ENCODE measurements around the gene UBE2J2. TPM values are rescaled to one million over a fixed set of nuclear protein-coding genes. Genes with fewer than 3 reads are reported as not detected.
A peak's percentile ranks its signal among the peaks of the same experiment; 100 is the strongest.

Gene UBE2J2
- total RNA-seq, 2 donors from 2014 or later, result 69.9 to 72.7 TPM

GRCh38 chr1:1238702-1239178, 34.9 kb downstream of the UBE2J2 start:
- Mint-ChIP-seq H3K36me3 (ENCODE audit: low read depth) (peaks cover 10% of the 10 kb centered on the region), H3K27me3 (ENCODE audit: insufficient read depth) (no peaks in the 10 kb centered on the region), H3K27ac (no peak overlapping the region), H3K4me3 (no peak overlapping the region), H3K9me3 (peaks cover 2% of the 10 kb centered on the region), H3K4me1 (peaks cover 5% of the 10 kb centered on the region)
- Histone ChIP-seq H3K36me3 (ENCODE audit: control insufficient read depth, insufficient read depth, low read length) (no peaks in the 10 kb centered on the region), H3K27me3 (ENCODE audit: control insufficient read depth, insufficient read depth, low read length, poor library complexity, severe bottlenecking) (no peaks in the 10 kb centered on the region), H3K4me1 (ENCODE audit: control insufficient read depth, insufficient read depth, low read length) (no peaks in the 10 kb centered on the region), H3K9ac (ENCODE audit: extremely low read depth, low read length, poor library complexity, severe bottlenecking) (no peak overlapping the region), H3K9me3 (ENCODE audit: control insufficient read depth, low read length) (no peaks in the 10 kb centered on the region), H3K4me3 (ENCODE audit: low read length) (no peak overlapping the region), H3K27ac (ENCODE audit: low read depth, low read length) (no peak overlapping the region)
- 93 to 95% methylated on average over 11 to 19 of the region's 19 CpGs for WGBS, 2 experiments (ENCODE audit: insufficient coverage in 1 of 2, insufficient read length in 1 of 2)
- no peak for DNase-seq
- no peak for TF ChIP-seq CTCF (conservative IDR thresholded peaks at IDR 0.05)

GRCh38 chr1:1237874-1238701, 35.6 kb downstream of the UBE2J2 start:
- H3K36me3 Mint-ChIP-seq (ENCODE audit: low read depth), result peaks cover 14% of the 10 kb centered on the region
- no peak for DNase-seq
- Histone ChIP-seq H3K27ac (ENCODE audit: low read depth, low read length) (peak overlapping the region; percentile 22), H3K9ac (ENCODE audit: extremely low read depth, low read length, poor library complexity, severe bottlenecking) (no peak overlapping the region), H3K4me1 (ENCODE audit: control insufficient read depth, insufficient read depth, low read length) (no peaks in the 10 kb centered on the region), H3K27me3 (ENCODE audit: control insufficient read depth, insufficient read depth, low read length, poor library complexity, severe bottlenecking) (no peaks in the 10 kb centered on the region), H3K36me3 (ENCODE audit: control insufficient read depth, insufficient read depth, low read length) (no peaks in the 10 kb centered on the region), H3K9me3 (ENCODE audit: control insufficient read depth, low read length) (no peaks in the 10 kb centered on the region), H3K4me3 (ENCODE audit: low read length) (no peak overlapping the region)
- peaks cover 6% of the 10 kb centered on the region for H3K9me3 Mint-ChIP-seq
- TF ChIP-seq CTCF (conservative IDR thresholded peaks at IDR 0.05), result no peak
- peaks cover 8% of the 10 kb centered on the region for H3K4me1 Mint-ChIP-seq
- 93 to 94% methylated on average over 29 to 48 of the region's 48 CpGs for WGBS, 2 experiments (ENCODE audit: insufficient coverage in 1 of 2, insufficient read length in 1 of 2)
- H3K4me3 Mint-ChIP-seq, result no peak overlapping the region
- no peaks in the 10 kb centered on the region for H3K27me3 Mint-ChIP-seq (ENCODE audit: insufficient read depth)
- H3K27ac Mint-ChIP-seq, result no peak overlapping the region

GRCh38 chr1:1236945-1237873, 36.4 kb downstream of the UBE2J2 start:
- Mint-ChIP-seq H3K4me1 (peaks cover 8% of the 10 kb centered on the region), H3K9me3 (peaks cover 6% of the 10 kb centered on the region), H3K4me3 (no peak overlapping the region), H3K27ac (no peak overlapping the region), H3K27me3 (ENCODE audit: insufficient read depth) (no peaks in the 10 kb centered on the region), H3K36me3 (ENCODE audit: low read depth) (peaks cover 14% of the 10 kb centered on the region)
- Histone ChIP-seq H3K9me3 (ENCODE audit: control insufficient read depth, low read length) (no peaks in the 10 kb centered on the region), H3K9ac (ENCODE audit: extremely low read depth, low read length, poor library complexity, severe bottlenecking) (no peak overlapping the region), H3K4me3 (ENCODE audit: low read length) (no peak overlapping the region), H3K27ac (ENCODE audit: low read depth, low read length) (no peak overlapping the region), H3K36me3 (ENCODE audit: control insufficient read depth, insufficient read depth, low read length) (peaks cover 3% of the 10 kb centered on the region), H3K4me1 (ENCODE audit: control insufficient read depth, insufficient read depth, low read length) (no peaks in the 10 kb centered on the region), H3K27me3 (ENCODE audit: control insufficient read depth, insufficient read depth, low read length, poor library complexity, severe bottlenecking) (no peaks in the 10 kb centered on the region)
- DNase-seq, result no peak
- WGBS, 2 experiments (ENCODE audit: insufficient coverage in 1 of 2, insufficient read length in 1 of 2), result 89% methylated on average over 17 to 34 of the region's 34 CpGs
- TF ChIP-seq CTCF (conservative IDR thresholded peaks at IDR 0.05), result no peak
